ENCODE data around the gene LARP4B.

LARP4B gene

DNA sequence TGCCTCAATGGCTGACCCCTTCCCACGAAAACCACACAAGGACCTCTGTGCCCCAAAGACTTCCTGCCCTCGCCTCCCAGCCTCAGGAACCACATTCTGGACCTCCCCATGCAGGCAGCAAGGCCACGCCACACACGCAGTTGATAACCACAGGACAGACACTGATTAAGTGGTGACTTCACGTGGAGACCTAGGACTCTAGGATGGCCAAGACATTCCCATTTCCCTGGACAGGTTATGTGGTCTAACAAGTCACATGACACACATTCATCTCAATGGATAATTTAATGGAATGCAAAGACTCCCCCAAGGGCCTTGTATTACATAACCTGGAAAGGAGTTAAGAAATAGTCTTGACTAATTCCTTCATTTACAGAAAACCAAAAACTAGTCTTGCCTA, 110.2 kb downstream of the LARP4B start:
- DNase-seq: no peak

GRCh38 chr10:819816-820215, 111.7 kb downstream of the LARP4B start:
- DNase-seq: no peak

DNA sequence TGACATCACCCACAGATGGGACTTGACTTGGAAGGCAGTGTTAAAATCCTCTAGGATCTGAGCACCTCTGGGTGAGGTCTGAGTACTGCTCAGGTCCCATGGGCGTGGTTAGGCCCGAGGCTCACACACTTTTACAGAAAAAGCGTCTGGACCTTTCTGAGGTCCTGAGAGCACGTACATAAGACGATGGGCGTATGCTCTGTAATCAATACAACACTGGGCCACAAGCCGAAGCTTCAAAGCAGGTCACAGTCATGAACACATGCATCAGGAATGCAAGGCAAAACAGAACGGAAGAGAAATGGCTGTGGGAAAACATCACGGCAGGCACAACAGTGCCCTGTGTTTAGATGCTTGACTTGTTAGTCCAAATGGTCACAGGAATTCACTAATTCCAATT, 112.2 kb downstream of the LARP4B start:
- no peak for DNase-seq

GRCh38 chr10:818526-819220, 112.8 kb downstream of the LARP4B start:
- no peak for DNase-seq

GRCh38 chr10:818010-818409, 113.5 kb downstream of the LARP4B start:
- no peak for DNase-seq

GRCh38 chr10:817371-817770, 114.1 kb downstream of the LARP4B start:
- no peak for DNase-seq

GRCh38 chr10:816958-817357, 114.5 kb downstream of the LARP4B start:
- no peak for DNase-seq

DNA sequence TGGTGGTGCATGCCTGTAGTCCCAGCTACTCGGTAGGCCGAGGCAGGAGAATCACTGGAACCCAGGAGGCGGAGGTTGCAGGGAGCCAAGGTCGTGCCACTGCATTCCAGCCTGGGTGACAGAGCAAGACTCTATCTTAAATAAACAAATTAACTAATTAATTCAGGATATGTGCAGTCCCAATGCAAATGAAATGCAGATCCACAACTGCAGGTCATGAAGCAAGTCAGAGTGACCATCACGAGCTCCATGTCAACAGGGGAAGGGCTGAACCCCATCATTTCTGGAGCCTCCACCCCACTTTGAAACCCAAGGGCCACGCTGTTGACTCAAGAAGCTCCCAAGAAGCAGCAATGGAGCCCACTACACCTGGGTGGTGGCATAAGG, 115.4 kb downstream of the LARP4B start:
- no peak for DNase-seq

- DNase-seq: no peak
Measured at GRCh38 chr10:815338-816090, 116.0 kb downstream of the LARP4B start.

DNA sequence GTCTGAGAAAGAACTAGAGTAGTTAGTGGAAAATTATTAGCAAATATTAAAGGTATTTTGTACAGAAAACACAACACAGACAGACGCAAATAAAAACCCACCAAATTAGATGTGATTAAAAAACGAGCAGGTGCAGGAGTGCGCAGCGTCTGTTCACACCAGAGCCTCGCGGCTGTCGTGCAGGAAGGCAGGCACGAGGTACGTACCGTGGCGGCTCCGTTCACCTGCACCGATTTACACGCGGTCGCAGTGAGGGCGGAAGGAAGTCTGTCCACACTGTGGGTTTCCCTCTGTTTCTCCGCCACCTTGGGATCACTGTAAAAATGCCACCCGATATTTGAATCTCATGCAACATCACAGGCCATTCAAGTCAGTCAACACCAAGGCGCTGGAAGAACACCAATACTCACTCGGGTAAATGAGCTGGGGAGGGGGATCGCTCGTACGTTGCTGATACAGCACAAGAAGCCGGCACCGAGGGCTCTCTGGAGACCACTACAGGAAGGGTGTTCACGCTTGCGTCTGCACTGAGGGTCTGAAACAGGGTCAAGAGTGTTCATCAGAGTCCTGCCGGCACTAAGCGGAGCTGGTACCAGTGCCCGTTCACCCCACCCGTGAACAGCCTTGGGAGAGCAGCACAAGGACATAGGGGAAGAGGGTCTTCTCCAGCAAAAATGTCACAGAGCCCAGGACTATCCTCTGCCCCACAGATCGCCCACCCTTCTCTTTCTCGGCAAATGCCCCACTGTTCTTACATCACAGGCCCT, 116.8 kb downstream of the LARP4B start:
- no peak for DNase-seq

DNA sequence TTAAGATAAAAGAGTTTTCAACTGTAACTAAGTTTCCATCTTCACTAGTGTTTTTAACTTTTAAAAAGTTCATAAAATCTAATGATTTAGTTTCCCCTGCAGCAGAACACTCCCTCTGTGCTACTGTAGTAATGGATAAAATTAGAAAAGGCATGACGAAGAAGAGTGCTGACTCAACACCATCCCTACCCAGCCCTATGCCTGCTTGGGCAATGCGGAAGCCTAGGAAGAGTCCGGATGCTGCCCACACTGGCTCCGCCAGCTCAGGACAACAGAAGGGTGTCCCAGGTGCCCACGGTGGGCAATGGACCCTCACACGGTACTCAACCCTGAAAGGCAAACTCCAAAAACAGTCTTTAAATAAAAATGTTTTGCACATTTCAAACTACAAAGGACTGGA, 118.2 kb downstream of the LARP4B start:
- no peak for DNase-seq

DNA sequence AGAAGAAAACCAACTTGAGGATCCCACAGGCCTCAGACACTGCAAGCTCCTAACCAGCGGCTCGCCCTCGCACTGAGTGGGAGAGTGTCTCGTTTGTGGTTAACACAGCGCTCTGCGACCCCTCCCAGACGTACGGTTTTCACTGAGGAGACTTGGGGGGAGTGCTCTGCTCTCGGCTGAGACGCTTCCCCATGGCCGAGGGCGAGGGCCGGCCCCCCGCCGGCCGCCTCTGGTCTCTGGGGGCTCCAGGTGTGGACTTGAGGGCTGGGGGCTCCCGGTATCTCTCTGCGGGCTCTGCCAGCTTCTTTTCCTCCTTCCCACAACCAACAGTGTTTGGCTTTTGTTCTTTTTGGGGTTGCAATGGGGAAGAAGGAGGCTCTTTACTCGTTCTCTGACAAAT, 118.7 kb downstream of the LARP4B start:
- no peak for DNase-seq

- no peak for DNase-seq
Measured at GRCh38 chr10:811379-812175, 119.9 kb downstream of the LARP4B start.

GRCh38 chr10:810351-810846, 121.1 kb downstream of the LARP4B start:
- DNase-seq: no peak

DNA sequence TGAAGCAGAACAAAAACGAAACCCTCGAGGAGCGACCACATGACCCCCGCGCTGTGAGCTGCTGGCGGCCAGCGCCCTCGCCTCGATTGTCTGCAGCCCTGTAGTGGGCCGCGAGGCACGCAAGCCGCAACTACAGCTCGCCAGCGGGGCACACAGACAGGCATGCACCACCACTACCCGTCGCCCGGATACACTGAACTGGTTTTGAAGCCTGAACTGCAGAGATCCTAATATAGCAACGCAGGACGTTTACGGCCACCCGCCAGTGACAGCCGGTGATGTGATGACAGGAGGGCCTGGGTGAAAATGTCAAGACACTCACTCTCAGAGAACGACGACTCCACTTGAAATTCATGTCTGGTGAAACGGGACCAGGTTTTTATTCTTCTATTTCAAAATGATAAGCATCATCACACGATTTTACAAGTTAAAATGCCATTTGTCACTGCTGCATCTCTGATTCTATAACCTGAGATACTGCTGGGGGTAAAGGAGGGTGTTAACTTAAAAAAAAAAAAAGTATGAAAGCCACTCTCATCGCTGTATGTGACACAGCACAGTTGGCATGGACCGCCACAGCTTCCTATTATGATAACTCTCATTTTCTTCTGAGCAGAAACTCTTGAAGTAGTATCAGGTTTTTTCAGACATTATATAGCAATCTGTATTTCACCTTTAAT, 121.7 kb downstream of the LARP4B start:
- no peak for DNase-seq

- no peak for DNase-seq
Measured at GRCh38 chr10:807958-808353, 123.5 kb downstream of the LARP4B start.

- DNase-seq: no peak
Measured at GRCh38 chr10:807163-807957, 124.1 kb downstream of the LARP4B start.

DNA sequence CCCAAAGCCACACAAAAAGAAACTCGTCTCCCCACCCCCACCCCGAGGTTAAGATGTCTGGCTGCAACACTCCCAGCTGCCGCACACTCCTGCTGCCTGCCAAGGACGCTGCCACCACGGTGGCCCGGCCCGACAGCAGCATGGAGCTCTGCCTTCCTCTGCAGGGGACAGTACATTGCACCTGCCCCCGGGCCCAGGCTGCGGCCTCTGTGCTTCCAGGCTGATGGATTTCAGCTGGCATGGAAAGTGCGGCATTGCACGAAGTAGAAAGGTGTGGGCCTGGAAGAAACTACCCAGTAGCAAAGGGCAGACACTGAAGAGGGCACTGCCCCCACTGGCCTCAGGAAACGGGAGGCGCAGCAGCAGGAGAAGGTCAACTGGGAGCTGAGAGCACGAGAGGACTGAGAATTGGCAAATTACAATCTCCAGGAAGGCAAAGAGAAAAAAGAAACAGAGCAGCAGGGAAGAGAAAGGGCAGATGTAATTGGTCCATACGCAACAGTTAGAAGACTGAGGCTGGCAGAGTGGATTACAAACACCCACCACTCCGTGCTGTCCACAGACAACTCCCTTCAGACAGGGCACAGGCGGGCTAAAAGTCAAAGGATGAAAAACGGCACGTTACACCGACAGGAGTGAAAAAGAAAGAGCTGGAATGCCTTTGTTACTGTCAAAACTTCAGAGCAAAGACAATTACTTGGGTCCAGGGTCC, 124.9 kb downstream of the LARP4B start:
- no peak for DNase-seq

DNA sequence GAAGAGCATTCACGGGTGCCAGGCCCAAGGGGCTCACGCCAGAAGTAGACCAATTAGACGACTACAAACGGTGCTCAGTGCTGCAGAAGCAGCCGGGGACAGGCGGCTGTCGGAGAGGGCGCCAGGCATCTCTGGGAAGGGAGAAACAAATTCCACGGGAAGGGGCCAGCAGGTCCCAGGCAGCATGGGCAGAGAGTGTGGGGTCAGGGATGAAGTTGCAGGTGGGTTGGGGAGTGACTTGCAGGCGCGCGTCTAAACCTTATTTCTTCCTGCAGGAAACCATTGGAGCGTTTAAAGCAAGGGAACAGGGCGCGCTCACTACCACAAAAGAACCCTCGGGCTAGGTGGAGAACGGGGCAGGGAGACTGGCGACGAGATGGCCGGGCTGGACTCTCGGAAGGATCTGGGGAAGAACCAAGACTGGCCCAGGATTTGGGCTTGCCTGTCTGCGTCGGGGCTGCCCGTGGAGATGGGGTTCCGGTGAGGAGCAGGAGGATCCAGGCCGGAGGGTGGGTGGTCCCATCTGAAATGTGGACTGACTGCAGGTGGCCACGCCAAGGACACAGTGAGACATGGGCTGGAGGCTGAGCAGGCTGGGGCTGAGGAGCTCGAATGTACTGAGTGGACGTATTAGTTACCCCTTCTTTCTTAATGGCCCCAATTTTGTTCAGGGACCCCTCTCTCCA, 125.7 kb downstream of the LARP4B start:
- DNase-seq: no peak

Data from NCI-H2107 (cell line).